ENCODE data around the gene MAPK8IP2. TPM values are rescaled to one million over a fixed set of nuclear protein-coding genes. Genes with fewer than 3 reads are reported as not detected.
A peak's percentile ranks its signal among the peaks of the same experiment; 100 is the strongest.

MAPK8IP2 gene
- total and polyA plus RNA-seq, 2 of the 13 experiments (the other 11 are each of a cell fraction or from before 2014, with no cell fraction given): 1.3 to 2.6 TPM

DNA sequence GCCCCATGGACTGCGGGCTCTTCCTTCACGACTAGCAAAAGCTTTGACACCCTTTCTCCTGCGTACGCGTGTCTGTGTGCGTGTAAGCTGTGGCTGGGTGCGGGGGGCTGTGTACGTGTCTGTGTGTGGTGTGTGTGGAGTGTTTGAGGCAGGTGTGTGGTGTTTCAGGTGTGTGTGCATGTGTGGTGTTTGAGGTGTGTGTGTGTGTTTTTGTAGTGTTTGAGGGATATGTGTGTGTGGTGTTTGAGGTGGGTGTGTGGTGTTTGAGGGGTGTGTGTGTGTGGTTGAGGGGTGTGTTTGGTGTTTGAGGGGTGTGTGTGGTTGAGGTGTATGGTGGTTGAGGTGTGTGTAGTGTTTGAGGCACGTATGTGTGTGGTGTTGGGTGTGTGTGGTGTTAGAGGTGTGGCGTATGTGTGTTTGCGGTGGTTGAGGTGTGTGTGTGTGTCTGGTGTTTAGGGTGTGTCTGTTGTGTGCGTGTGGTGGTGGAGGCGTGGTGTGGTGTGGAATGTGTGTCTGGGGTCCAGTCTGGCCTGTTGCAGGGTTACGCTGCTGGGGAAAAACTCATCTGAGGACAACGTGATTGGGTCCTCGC, 28.0 kb downstream of the MAPK8IP2 start (continued):
- TF ChIP-seq, protein P1, sequence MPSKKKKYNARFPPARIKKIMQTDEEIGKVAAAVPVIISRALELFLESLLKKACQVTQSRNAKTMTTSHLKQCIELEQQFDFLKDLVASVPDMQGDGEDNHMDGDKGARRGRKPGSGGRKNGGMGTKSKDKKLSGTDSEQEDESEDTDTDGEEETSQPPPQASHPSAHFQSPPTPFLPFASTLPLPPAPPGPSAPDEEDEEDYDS (CRISPR knock-in tag; IDR thresholded peaks at IDR 0.05): no peak
- TF ChIP-seq PCBP1 (IDR thresholded peaks at IDR 0.05; ENCODE audit: borderline replicate concordance, low read depth, low read length): 0 out of 2 replicates have a peak, but pooled peaks have one; percentile 11
- TF ChIP-seq ZNF839 (CRISPR knock-in tag; IDR thresholded peaks at IDR 0.05; ENCODE audit: borderline replicate concordance): no peak
- TF ChIP-seq, protein P2, sequence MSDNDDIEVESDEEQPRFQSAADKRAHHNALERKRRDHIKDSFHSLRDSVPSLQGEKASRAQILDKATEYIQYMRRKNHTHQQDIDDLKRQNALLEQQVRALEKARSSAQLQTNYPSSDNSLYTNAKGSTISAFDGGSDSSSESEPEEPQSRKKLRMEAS (IDR thresholded peaks at IDR 0.05): 0 out of 2 replicates have a peak, but pooled peaks have one; percentile 27
- TF ChIP-seq, protein P3, sequence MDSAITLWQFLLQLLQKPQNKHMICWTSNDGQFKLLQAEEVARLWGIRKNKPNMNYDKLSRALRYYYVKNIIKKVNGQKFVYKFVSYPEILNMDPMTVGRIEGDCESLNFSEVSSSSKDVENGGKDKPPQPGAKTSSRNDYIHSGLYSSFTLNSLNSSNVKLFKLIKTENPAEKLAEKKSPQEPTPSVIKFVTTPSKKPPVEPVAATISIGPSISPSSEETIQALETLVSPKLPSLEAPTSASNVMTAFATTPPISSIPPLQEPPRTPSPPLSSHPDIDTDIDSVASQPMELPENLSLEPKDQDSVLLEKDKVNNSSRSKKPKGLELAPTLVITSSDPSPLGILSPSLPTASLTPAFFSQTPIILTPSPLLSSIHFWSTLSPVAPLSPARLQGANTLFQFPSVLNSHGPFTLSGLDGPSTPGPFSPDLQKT (CRISPR knock-in tag; IDR thresholded peaks at IDR 0.05; ENCODE audit: borderline replicate concordance): no peak
- no peak for TF ChIP-seq STAG1 (CRISPR knock-in tag; IDR thresholded peaks at IDR 0.05)
- no peak for TF ChIP-seq GPN1 (CRISPR knock-in tag; IDR thresholded peaks at IDR 0.05; ENCODE audit: borderline replicate concordance)
- TF ChIP-seq, protein P4, sequence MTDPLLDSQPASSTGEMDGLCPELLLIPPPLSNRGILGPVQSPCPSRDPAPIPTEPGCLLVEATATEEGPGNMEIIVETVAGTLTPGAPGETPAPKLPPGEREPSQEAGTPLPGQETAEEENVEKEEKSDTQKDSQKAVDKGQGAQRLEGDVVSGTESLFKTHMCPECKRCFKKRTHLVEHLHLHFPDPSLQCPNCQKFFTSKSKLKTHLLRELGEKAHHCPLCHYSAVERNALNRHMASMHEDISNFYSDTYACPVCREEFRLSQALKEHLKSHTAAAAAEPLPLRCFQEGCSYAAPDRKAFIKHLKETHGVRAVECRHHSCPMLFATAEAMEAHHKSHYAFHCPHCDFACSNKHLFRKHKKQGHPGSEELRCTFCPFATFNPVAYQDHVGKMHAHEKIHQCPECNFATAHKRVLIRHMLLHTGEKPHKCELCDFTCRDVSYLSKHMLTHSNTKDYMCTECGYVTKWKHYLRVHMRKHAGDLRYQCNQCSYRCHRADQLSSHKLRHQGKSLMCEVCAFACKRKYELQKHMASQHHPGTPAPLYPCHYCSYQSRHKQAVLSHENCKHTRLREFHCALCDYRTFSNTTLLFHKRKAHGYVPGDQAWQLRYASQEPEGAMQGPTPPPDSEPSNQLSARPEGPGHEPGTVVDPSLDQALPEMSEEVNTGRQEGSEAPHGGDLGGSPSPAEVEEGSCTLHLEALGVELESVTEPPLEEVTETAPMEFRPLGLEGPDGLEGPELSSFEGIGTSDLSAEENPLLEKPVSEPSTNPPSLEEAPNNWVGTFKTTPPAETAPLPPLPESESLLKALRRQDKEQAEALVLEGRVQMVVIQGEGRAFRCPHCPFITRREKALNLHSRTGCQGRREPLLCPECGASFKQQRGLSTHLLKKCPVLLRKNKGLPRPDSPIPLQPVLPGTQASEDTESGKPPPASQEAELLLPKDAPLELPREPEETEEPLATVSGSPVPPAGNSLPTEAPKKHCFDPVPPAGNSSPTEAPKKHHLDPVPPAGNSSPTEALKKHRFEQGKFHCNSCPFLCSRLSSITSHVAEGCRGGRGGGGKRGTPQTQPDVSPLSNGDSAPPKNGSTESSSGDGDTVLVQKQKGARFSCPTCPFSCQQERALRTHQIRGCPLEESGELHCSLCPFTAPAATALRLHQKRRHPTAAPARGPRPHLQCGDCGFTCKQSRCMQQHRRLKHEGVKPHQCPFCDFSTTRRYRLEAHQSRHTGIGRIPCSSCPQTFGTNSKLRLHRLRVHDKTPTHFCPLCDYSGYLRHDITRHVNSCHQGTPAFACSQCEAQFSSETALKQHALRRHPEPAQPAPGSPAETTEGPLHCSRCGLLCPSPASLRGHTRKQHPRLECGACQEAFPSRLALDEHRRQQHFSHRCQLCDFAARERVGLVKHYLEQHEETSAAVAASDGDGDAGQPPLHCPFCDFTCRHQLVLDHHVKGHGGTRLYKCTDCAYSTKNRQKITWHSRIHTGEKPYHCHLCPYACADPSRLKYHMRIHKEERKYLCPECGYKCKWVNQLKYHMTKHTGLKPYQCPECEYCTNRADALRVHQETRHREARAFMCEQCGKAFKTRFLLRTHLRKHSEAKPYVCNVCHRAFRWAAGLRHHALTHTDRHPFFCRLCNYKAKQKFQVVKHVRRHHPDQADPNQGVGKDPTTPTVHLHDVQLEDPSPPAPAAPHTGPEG (CRISPR knock-in tag; IDR thresholded peaks at IDR 0.05): no peak
- no peak for TF ChIP-seq KDM6A (CRISPR knock-in tag; IDR thresholded peaks at IDR 0.05; ENCODE audit: low read depth)
- no peak for TF ChIP-seq PHF5A (CRISPR knock-in tag; IDR thresholded peaks at IDR 0.05; ENCODE audit: low read depth, unreplicated experiment)
- TF ChIP-seq ZSCAN31 (CRISPR knock-in tag; IDR thresholded peaks at IDR 0.05; ENCODE audit: low read depth): 0 out of 2 replicates have a peak, but pooled peaks have one; percentile 18
- no peak for TF ChIP-seq CENPX (CRISPR knock-in tag; IDR thresholded peaks at IDR 0.05)
- TF ChIP-seq HNF4A (CRISPR knock-in tag; IDR thresholded peaks at IDR 0.05): no peak
- TF ChIP-seq JDP2 (CRISPR knock-in tag; IDR thresholded peaks at IDR 0.05; ENCODE audit: borderline replicate concordance): no peak
- TF ChIP-seq HMGA1 (CRISPR knock-in tag; conservative IDR thresholded peaks at IDR 0.05): no peak
- no peak for TF ChIP-seq HMG20B (CRISPR knock-in tag; conservative IDR thresholded peaks at IDR 0.05)
- TF ChIP-seq, protein P5, sequence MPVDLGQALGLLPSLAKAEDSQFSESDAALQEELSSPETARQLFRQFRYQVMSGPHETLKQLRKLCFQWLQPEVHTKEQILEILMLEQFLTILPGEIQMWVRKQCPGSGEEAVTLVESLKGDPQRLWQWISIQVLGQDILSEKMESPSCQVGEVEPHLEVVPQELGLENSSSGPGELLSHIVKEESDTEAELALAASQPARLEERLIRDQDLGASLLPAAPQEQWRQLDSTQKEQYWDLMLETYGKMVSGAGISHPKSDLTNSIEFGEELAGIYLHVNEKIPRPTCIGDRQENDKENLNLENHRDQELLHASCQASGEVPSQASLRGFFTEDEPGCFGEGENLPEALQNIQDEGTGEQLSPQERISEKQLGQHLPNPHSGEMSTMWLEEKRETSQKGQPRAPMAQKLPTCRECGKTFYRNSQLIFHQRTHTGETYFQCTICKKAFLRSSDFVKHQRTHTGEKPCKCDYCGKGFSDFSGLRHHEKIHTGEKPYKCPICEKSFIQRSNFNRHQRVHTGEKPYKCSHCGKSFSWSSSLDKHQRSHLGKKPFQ (CRISPR knock-in tag; IDR thresholded peaks at IDR 0.05; ENCODE audit: insufficient replicate concordance): no peak
- no peak for TF ChIP-seq THYN1 (CRISPR knock-in tag; IDR thresholded peaks at IDR 0.05; ENCODE audit: borderline replicate concordance, low read depth)
- TF ChIP-seq ZNF605 (CRISPR knock-in tag; IDR thresholded peaks at IDR 0.05): no peak
- TF ChIP-seq MAFG (CRISPR knock-in tag; IDR thresholded peaks at IDR 0.05): no peak
- no peak for TF ChIP-seq ZFY (CRISPR knock-in tag; IDR thresholded peaks at IDR 0.05)
